Activated B cell treated with CpG ODN at 0.5 μM for 24 hours (primary cell): ENCODE data around the gene FAM24B. TPM values are rescaled to one million over a fixed set of nuclear protein-coding genes. Genes with fewer than 3 reads are reported as not detected.

Source experiments
- ATAC-seq: fragments of 200-7000 bp; cut with Tn5 transposase; one replicate; pipeline ENCODE4 v1.10.0; 2021; ENCODE audit warnings: low read depth, mild to moderate bottlenecking, moderate library complexity
- CTCF ChIA-PET: fragments of 350-600 bp; sonication (Branson Sonifier 250); formaldehyde crosslinking; loops from one replicate; lab custom pipeline; 2021; ENCODE audit warnings: antibody characterized with exemption; lab: Charles Lee
- POLR2A ChIA-PET: fragments of 350-600 bp; sonication (Branson Sonifier 250); formaldehyde crosslinking; loops from one replicate; lab custom pipeline; 2021; ENCODE audit warnings: antibody characterized with exemption; lab: Charles Lee
- DNase-seq: peaks from one replicate; pipeline ENCODE4 v3.0.0; 2022
- H3K27ac Mint-ChIP-seq: one replicate; pipeline ENCODE4 v1.8.0; 2020; ENCODE audit warnings: mixed read lengths
- H3K27me3 Mint-ChIP-seq: one replicate; pipeline ENCODE4 v1.8.0; 2021; ENCODE audit warnings: mixed read lengths
- H3K36me3 Mint-ChIP-seq: one replicate; pipeline ENCODE4 v1.8.0; 2021; ENCODE audit warnings: low read depth, mixed read lengths
- H3K4me1 Mint-ChIP-seq: one replicate; pipeline ENCODE4 v1.8.0; 2021; ENCODE audit warnings: mixed read lengths
- H3K4me3 Mint-ChIP-seq: one replicate; pipeline ENCODE4 v1.8.0; 2020; ENCODE audit warnings: mild to moderate bottlenecking, mixed read lengths
- H3K9me3 Mint-ChIP-seq: one replicate; pipeline ENCODE4 v1.8.0; 2020; ENCODE audit warnings: mixed read lengths
- CTCF ChIP-seq: fragments of 200-600 bp; IDR thresholded peaks from one replicate; pipeline ENCODE4 v1.8.0; 2022; ENCODE audit warnings: antibody characterized with exemption, mild to moderate bottlenecking
- intact Hi-C: fragments of 100-400 bp; cut with micrococcal nuclease; formaldehyde crosslinking; loops from one replicate; pipeline ENCODE4 v1.15.1; 2024
- total RNA-seq: library from RNA; stranded (reverse); gene quantifications from 2 replicates; pipeline ENCODE4 v1.2.3, GENCODE V29; 2022

FAM24B gene
- total RNA-seq, 1 donor from 2014 or later = 10.0 TPM

- H3K36me3 Mint-ChIP-seq = peaks cover 65% of the 10 kb centered on the region
- H3K4me3 Mint-ChIP-seq = no peak overlapping the region
- H3K27ac Mint-ChIP-seq = no peak overlapping the region
- DNase-seq (no peak), ATAC-seq (no peak)
- intact Hi-C loops = no loop called here
- no peaks in the 10 kb centered on the region for H3K27me3 Mint-ChIP-seq
- H3K9me3 Mint-ChIP-seq = no peaks in the 10 kb centered on the region
- ChIA-PET POLR2A (no interaction called here), CTCF (no interaction called here)
- H3K4me1 Mint-ChIP-seq = peaks cover 2% of the 10 kb centered on the region
- no peak for TF ChIP-seq CTCF
These were observed 28.4 kb downstream of the FAM24B start for GRCh38 chr10:122850705-122851640.

- POLR2A ChIA-PET = no interaction called here
- peaks cover 2% of the 10 kb centered on the region for H3K4me1 Mint-ChIP-seq
- ATAC-seq = no peak
- no peaks in the 10 kb centered on the region for H3K27me3 Mint-ChIP-seq
- peaks cover 63% of the 10 kb centered on the region for H3K36me3 Mint-ChIP-seq
- H3K9me3 Mint-ChIP-seq = no peaks in the 10 kb centered on the region
- TF ChIP-seq CTCF = no peak
- no peak overlapping the region for H3K4me3 Mint-ChIP-seq
- intact Hi-C loops = no loop called here
- no peak overlapping the region for H3K27ac Mint-ChIP-seq
- DNase-seq = no peak
- CTCF ChIA-PET = no interaction called here
These were observed 29.3 kb downstream of the FAM24B start for GRCh38 chr10:122849900-122850605.

- H3K36me3 Mint-ChIP-seq = peaks cover 54% of the 10 kb centered on the region
- CTCF ChIA-PET = no interaction called here
- no peaks in the 10 kb centered on the region for H3K27me3 Mint-ChIP-seq
These were observed 30.3 kb downstream of the FAM24B start for GRCh38 chr10:122849090-122849489.

GRCh38 chr10:122847782-122848604 is 31.4 kb downstream of the FAM24B start:
- Mint-ChIP-seq H3K9me3 (peaks cover 2% of the 10 kb centered on the region), H3K36me3 (peaks cover 44% of the 10 kb centered on the region), H3K27me3 (no peaks in the 10 kb centered on the region), H3K4me1 (peaks cover 2% of the 10 kb centered on the region), H3K4me3 (no peak overlapping the region), H3K27ac (no peak overlapping the region)
- ChIA-PET POLR2A (no interaction called here), CTCF (no interaction called here)
- no peak for TF ChIP-seq CTCF
- ATAC-seq (no peak), DNase-seq (no peak)
- intact Hi-C loops = no loop called here

More at GRCh38 chr10:122849090-122849489, 30.3 kb downstream of the FAM24B start:
- H3K4me3 Mint-ChIP-seq = no peak overlapping the region
- H3K4me1 Mint-ChIP-seq = peaks cover 2% of the 10 kb centered on the region
- DNase-seq (no peak), ATAC-seq (no peak)
- no peak overlapping the region for H3K27ac Mint-ChIP-seq
- intact Hi-C loops = no loop called here
- POLR2A ChIA-PET = no interaction called here
- no peak for TF ChIP-seq CTCF
- H3K9me3 Mint-ChIP-seq = peaks cover 2% of the 10 kb centered on the region
